Spleen (tissue), 7 donors: Measurements from ENCODE around the gene WDR5B.

ENCODE experiments used
- CTCF ChIP-seq, 11 experiments: fragments of 200-600 bp in 7 of 11; fragments of 450-650 bp in 4 of 11; sonication (generic) in 4 of 11; IDR thresholded peaks in 8 of 11; conservative IDR thresholded peaks in 3 of 11; 1 replicate in 7 of 11; 2 replicates in 4 of 11; pipeline versions ENCODE4 v1.4.0 to v1.8.0; 2016 to 2021; ENCODE audit warnings: antibody characterized with exemption in 11 of 11, inconsistent platforms in 4 of 11, mild to moderate bottlenecking in 1 of 11
- POLR2A ChIP-seq, 3 donors: fragments of 450-650 bp; IDR thresholded peaks; one replicate each; pipeline ENCODE4 v1.5.1; 2017; ENCODE audit warnings: antibody characterized with exemption in 3 of 3, mild to moderate bottlenecking in 1 of 3
- POLR2AphosphoS5 ChIP-seq, 3 donors: sonication (generic); formaldehyde crosslinking; IDR thresholded peaks; one replicate each; pipeline ENCODE4 v1.5.1; 2017; ENCODE audit warnings: antibody characterized with exemption in 3 of 3
- donor health status: DM: no; HTN: no; CAD: no; lungs with moderate emphysema.
- donor health status: DM: no; HTN: no; CAD: no.
- donor health status: DM: no; HTN: no; CAD: no.

GRCh38 chr3:122392868-122393844 is 22.7 kb downstream of the WDR5B start:
- TF ChIP-seq POLR2A (IDR thresholded peaks at IDR 0.05) (no peak), CTCF (IDR thresholded peaks at IDR 0.05 in 8 of 11, conservative IDR thresholded peaks at IDR 0.05 in 3 of 11) (peak; percentile 34 to 74 (median 65)), POLR2AphosphoS5 (IDR thresholded peaks at IDR 0.05) (no peak)
